Neural cell (in vitro differentiated cells): Measurements from ENCODE around the gene PLEKHD1. TPM values are rescaled to one million over a fixed set of nuclear protein-coding genes. Genes with fewer than 3 reads are reported as not detected.

Experiments
- H2AFZ ChIP-seq: fragments of 200-600, 300-800 bp; sonication (generic), shearing (Covaris generic); 2 replicates; pipeline ENCODE4 v1.6.0; 2014; ENCODE audit warnings: low read depth, mild to moderate bottlenecking, antibody characterized with exemption, low read length, moderate library complexity
- H3F3A ChIP-seq: fragments of 200-600 bp; shearing (Covaris generic); 2 replicates; pipeline ENCODE4 v1.6.1; 2016; ENCODE audit warnings: mild to moderate bottlenecking, moderate library complexity, mixed read lengths, antibody characterized with exemption, low read length; ENCODE audit not compliant: insufficient read depth, poor library complexity, severe bottlenecking
- H3K27ac ChIP-seq: fragments of 200-600, 300-800 bp; sonication (generic), shearing (Covaris generic); 2 replicates; pipeline ENCODE4 v1.5.1; 2014; ENCODE audit warnings: mild to moderate bottlenecking, low read length, moderate library complexity
- H3K27me3 ChIP-seq: fragments of 300-800, 200-600 bp; sonication (generic), shearing (Covaris generic); 2 replicates; pipeline ENCODE4 v1.6.0; 2014; ENCODE audit warnings: mild to moderate bottlenecking, low read depth, low read length, moderate library complexity; ENCODE audit not compliant: insufficient read depth
- H3K36me3 ChIP-seq: fragments of 300-800, 200-600 bp; sonication (generic), shearing (Covaris generic); 2 replicates; pipeline ENCODE4 v1.5.1; 2014; ENCODE audit warnings: mild to moderate bottlenecking, antibody characterized with exemption, low read length, moderate library complexity; ENCODE audit not compliant: insufficient read depth
- H3K4me2 ChIP-seq: fragments of 300-800, 200-600 bp; sonication (generic), shearing (Covaris generic); 2 replicates; pipeline ENCODE4 v1.6.0; 2014; ENCODE audit warnings: mild to moderate bottlenecking, low read length
- H3K4me3 ChIP-seq: fragments of 300-800, 200-600 bp; sonication (generic), shearing (Covaris generic); 2 replicates; pipeline ENCODE4 v1.5.1; 2014; ENCODE audit warnings: mild to moderate bottlenecking, low read length, moderate library complexity
- H3K79me2 ChIP-seq: fragments of 200-600 bp; shearing (Covaris generic); replicated peaks from 2 replicates; pipeline ENCODE4 v1.6.0; 2014; ENCODE audit warnings: mild to moderate bottlenecking, low read length, moderate library complexity; ENCODE audit not compliant: insufficient read depth
- H3K9ac ChIP-seq: fragments of 300-800, 200-600 bp; sonication (generic), shearing (Covaris generic); 2 replicates; pipeline ENCODE4 v1.6.1; 2016; ENCODE audit warnings: mild to moderate bottlenecking, low read length, mixed read lengths
- H3K9me2 ChIP-seq: fragments of 200-600 bp; shearing (Covaris generic); 2 replicates; pipeline ENCODE4 v1.6.1; 2016; ENCODE audit warnings: mild to moderate bottlenecking, low read length, mixed read lengths; ENCODE audit not compliant: insufficient read depth
- H3K9me3 ChIP-seq: fragments of 200-600, 300-800 bp; sonication (generic), shearing (Covaris generic); 2 replicates; pipeline ENCODE4 v1.6.1; 2016; ENCODE audit warnings: mild to moderate bottlenecking, mixed run types, low read length, moderate library complexity, mixed read lengths
- H4K20me1 ChIP-seq: fragments of 200-600 bp; shearing (Covaris generic); 2 replicates; pipeline ENCODE4 v1.6.1; 2016; ENCODE audit warnings: mild to moderate bottlenecking, mixed run types; ENCODE audit not compliant: insufficient read depth
- EP300 ChIP-seq: fragments of 450-650 bp; conservative IDR thresholded peaks from 2 replicates; pipeline ENCODE4 v1.6.1; 2014; ENCODE audit warnings: antibody characterized with exemption, mild to moderate bottlenecking, moderate library complexity; ENCODE audit not compliant: poor library complexity, severe bottlenecking
- EZH2 ChIP-seq: fragments of 200-600, 300-800 bp; shearing (Covaris generic), sonication (generic); IDR thresholded peaks from 2 replicates; pipeline ENCODE4 v1.6.1; 2014; ENCODE audit warnings: antibody characterized with exemption, low read length, borderline replicate concordance, mild to moderate bottlenecking; ENCODE audit not compliant: insufficient read depth, poor library complexity, severe bottlenecking
- MXI1 ChIP-seq: fragments of 450-650 bp; conservative IDR thresholded peaks from 2 replicates; pipeline ENCODE4 v1.6.1; 2014; ENCODE audit warnings: antibody characterized with exemption, mild to moderate bottlenecking; ENCODE audit not compliant: poor library complexity, severe bottlenecking
- POLR2AphosphoS5 ChIP-seq: IDR thresholded peaks from 2 replicates; pipeline ENCODE4 v1.6.1; 2012
- RAD21 ChIP-seq: fragments of 450-650 bp; conservative IDR thresholded peaks from 2 replicates; pipeline ENCODE4 v1.6.1; 2014; ENCODE audit warnings: antibody characterized with exemption, mild to moderate bottlenecking, moderate library complexity
- REST ChIP-seq: IDR thresholded peaks from 2 replicates; pipeline ENCODE4 v1.6.1; 2012; ENCODE audit warnings: borderline replicate concordance
- SMC3 ChIP-seq: fragments of 450-650 bp; conservative IDR thresholded peaks from 2 replicates; pipeline ENCODE4 v1.6.1; 2014; ENCODE audit warnings: antibody characterized with exemption, mild to moderate bottlenecking, moderate library complexity; ENCODE audit not compliant: poor library complexity
- TAF1 ChIP-seq: IDR thresholded peaks from 2 replicates; pipeline ENCODE4 v1.6.1; 2012; ENCODE audit warnings: low read depth
- polyA plus RNA-seq: library from polyadenylated mRNA; depleted of rRNA; stranded (reverse); fragments of >200 nt; gene quantifications from 2 replicates; pipeline ENCODE4 v1.2.3, GENCODE V29; 2014
- TF ChIP-seq, protein P1 (sequence below): fragments of 450-650 bp; IDR thresholded peaks from 2 replicates; pipeline ENCODE4 v1.5.1; 2014; ENCODE audit warnings: antibody characterized with exemption, mild to moderate bottlenecking, moderate library complexity; ENCODE audit not compliant: poor library complexity, severe bottlenecking

PLEKHD1 gene
- polyA plus RNA-seq, 1 donor from 2014 or later, result 0.52 TPM

DNA sequence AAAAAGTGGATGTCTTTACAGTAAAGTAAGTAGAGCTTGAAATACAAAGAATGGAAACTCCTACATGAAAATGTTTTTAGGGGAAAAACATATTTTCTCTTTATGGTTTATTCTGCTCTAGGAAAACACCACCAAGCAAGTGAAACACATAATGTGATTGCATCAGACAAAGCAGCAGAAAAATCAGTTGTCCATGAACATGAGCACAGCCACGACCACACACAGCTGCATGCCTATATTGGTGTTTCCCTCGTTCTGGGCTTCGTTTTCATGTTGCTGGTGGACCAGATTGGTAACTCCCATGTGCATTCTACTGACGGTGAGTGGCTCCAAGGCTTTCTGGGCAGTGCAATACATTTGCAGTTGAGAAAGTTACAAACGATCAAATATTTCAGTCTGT lies 42.6 kb upstream of the PLEKHD1 start:
- Histone ChIP-seq H3K9me2 (no peaks in the 10 kb centered on the region), H3K9me3 (no peaks in the 10 kb centered on the region), H3K79me2 (no peaks in the 10 kb centered on the region), H3K36me3 (no peaks in the 10 kb centered on the region), H4K20me1 (no peaks in the 10 kb centered on the region), H3F3A (no peaks in the 10 kb centered on the region), H3K27me3 (no peaks in the 10 kb centered on the region), H3K9ac (no peak overlapping the region), H3K4me2 (no peak overlapping the region), H3K4me3 (no peak overlapping the region), H2AFZ (no peak overlapping the region), H3K27ac (no peak overlapping the region)
- no peak for TF ChIP-seq SMC3
- no peak for TF ChIP-seq RAD21

DNA sequence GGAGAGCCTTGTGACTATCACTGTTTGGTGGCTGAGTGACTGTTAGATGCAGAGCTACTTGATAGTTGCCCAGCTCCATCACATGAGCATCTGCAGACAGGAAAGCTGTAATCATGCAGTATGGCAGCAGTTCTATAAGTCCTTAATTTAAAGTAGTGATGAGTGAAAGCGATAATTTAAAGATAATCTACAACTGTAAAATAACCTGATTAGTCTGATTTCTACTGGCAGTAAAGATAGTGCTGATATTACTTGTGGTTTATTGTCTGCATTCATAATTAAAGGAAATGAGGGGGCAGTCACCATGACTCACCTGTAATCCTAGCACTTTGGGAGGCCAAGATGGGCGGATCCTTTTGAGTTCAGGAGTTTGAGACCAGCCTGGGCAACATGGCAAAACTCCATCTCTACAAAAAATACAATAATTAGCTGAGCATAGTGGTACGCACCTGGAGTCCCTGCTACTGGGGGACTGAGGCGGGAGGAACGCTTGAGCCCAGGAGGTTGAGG lies 41.2 kb upstream of the PLEKHD1 start:
- no peaks in the 10 kb centered on the region for H3K79me2 ChIP-seq
- no peaks in the 10 kb centered on the region for H3F3A ChIP-seq
- H3K4me2 ChIP-seq, result no peak overlapping the region
- no peak overlapping the region for H3K9ac ChIP-seq
- H3K9me2 ChIP-seq, result no peaks in the 10 kb centered on the region
- H4K20me1 ChIP-seq, result no peaks in the 10 kb centered on the region
- no peak overlapping the region for H3K4me3 ChIP-seq
- H3K27ac ChIP-seq, result no peak overlapping the region
- H3K36me3 ChIP-seq, result no peaks in the 10 kb centered on the region
- H3K27me3 ChIP-seq, result no peaks in the 10 kb centered on the region
- no peaks in the 10 kb centered on the region for H3K9me3 ChIP-seq
- no peak for TF ChIP-seq EP300
- no peak for TF ChIP-seq REST
- TF ChIP-seq EZH2, result no peak
- TF ChIP-seq MXI1, result no peak
- no peak for TF ChIP-seq POLR2AphosphoS5
- TF ChIP-seq SMC3, result no peak
- TF ChIP-seq, protein P1, sequence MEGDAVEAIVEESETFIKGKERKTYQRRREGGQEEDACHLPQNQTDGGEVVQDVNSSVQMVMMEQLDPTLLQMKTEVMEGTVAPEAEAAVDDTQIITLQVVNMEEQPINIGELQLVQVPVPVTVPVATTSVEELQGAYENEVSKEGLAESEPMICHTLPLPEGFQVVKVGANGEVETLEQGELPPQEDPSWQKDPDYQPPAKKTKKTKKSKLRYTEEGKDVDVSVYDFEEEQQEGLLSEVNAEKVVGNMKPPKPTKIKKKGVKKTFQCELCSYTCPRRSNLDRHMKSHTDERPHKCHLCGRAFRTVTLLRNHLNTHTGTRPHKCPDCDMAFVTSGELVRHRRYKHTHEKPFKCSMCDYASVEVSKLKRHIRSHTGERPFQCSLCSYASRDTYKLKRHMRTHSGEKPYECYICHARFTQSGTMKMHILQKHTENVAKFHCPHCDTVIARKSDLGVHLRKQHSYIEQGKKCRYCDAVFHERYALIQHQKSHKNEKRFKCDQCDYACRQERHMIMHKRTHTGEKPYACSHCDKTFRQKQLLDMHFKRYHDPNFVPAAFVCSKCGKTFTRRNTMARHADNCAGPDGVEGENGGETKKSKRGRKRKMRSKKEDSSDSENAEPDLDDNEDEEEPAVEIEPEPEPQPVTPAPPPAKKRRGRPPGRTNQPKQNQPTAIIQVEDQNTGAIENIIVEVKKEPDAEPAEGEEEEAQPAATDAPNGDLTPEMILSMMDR, result no peak
- TF ChIP-seq TAF1, result no peak
- TF ChIP-seq RAD21, result no peak
- no peak overlapping the region for H2AFZ ChIP-seq

DNA sequence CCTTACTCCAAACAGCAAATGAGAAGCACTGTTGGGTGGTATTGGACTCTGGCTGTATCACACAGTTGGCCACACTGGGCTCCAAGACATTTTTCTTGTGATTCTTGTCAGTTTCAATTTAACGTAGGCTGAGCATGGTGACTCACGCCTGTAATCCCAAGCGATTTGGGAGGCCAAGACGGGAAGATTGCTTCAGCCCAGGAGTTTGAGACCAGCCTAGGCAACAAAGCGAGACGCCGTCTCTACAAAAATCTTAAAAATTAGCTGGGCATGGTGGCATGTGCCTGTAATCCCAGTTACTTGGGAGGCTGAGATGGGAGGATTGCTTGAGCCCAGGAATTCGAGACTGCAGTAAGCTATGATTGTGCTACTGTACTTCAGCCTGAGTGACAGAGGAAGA lies 35.3 kb upstream of the PLEKHD1 start:
- Histone ChIP-seq H3K36me3 (no peaks in the 10 kb centered on the region), H4K20me1 (no peaks in the 10 kb centered on the region), H3K27ac (no peak overlapping the region), H3K27me3 (no peaks in the 10 kb centered on the region), H3F3A (no peaks in the 10 kb centered on the region), H2AFZ (no peak overlapping the region), H3K9me2 (no peaks in the 10 kb centered on the region), H3K4me3 (no peak overlapping the region), H3K9ac (no peak overlapping the region), H3K4me2 (no peak overlapping the region), H3K9me3 (no peaks in the 10 kb centered on the region), H3K79me2 (no peaks in the 10 kb centered on the region)
- no peak for TF ChIP-seq MXI1
- no peak for TF ChIP-seq EZH2
- no peak for TF ChIP-seq SMC3
- no peak for TF ChIP-seq TAF1
- TF ChIP-seq EP300, result no peak
- TF ChIP-seq RAD21, result no peak
- TF ChIP-seq POLR2AphosphoS5, result no peak
- no peak for TF ChIP-seq REST
- TF ChIP-seq, protein P1, result no peak
